ENCODE measurements around the gene ELFN1.

The ELFN1 gene

DNA sequence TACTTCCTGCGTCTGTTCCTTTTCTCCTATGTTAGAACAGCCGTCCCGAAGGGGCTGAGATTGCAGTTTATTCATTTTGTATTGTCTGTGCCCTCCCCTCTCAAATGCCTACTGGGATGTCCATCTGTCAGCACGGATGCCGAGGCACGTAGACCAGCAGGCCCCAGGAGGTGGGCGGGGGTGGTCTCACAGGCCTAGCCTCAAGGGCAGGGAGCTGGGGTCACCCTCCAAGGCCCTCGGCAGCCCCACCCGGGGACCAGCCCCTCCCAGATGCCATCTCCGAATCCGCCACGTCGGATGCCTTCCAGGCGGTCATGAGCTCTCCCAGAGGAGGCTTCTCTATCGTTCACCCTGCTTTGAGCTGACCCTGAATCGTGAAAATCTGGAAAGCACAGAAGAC is 59.7 kb downstream of the ELFN1 start:
- DNase-seq, result no peak

- no peak for DNase-seq
These were observed 62.0 kb downstream of the ELFN1 start for GRCh38 chr7:1732072-1732471.

DNA sequence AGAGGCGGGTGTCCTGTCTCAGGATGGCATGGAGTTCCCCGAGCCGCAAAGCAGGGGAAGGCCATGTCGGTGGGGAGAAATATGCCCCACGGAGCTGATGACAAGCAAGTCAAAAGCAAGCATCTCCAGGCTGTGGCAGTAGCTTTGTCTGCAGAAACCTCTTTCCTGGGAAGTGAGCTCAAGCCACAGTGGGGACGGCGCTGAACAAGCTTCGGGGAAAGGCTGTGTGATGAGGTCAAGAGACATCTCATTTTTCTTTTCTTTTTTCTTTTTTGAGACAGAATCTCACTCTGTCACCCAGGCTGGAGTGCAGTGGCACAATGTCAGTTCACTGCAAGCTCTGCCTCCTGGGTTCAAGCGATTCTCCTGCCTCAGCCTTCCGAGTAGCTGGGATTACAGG is 62.6 kb downstream of the ELFN1 start:
- no peak for DNase-seq

DNA sequence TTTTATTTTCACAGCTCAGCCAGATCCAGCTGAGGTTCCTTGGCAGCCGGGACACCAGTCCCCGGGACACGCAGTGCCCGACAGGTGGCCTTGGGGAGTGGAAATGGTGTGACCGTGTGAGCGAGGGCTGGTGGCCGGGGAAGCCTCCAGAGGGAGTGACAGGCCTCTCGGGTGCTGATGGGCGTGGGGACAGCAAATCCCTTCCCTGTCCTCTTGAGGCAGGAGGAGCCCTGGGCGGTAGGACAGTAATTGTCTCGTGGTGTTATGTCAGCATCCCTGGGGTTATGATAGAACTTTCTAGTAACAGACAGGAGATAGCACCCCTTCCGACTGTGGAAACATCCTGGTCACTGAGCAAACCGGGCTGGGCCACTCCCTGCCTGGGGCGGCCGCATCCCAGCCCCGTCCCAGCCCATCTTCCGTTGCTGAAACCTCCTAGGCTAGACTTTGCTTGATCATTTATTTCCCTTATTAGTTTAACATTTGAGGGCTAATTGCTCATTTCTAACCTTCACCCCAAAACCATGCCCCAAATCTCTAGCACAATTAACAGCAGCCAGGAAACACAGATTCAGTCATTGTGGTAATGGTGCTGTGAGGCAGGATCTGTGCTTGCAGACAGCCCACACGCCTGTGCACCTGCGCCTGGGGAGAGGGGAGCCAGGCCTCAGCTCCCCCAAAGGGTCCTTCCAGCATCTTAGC is 63.3 kb downstream of the ELFN1 start:
- DNase-seq, result no peak

- no peak for DNase-seq
These were observed 64.0 kb downstream of the ELFN1 start for GRCh38 chr7:1733908-1734730.

DNA sequence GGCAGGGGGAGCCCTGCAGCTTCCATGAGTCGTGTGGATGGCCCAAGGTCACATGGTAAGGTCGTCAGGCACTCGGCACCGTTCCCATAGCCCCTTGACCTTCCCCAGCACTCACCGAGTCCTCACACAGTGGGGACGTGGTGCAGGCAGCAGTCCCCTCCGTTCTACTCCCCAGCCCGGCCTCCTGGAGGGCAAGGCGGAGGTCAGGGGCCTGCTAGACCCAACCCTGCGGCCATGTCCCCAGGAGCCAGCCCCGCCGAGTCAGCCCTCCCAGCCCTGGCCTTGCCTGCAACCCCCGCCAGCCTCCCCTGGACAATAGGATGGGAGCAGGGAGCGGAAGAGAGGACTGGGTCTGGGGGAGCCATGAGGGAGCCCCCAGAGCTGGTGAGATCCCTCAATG is 65.2 kb downstream of the ELFN1 start:
- DNase-seq, result no peak

GRCh38 chr7:1735806-1736483 is 65.9 kb downstream of the ELFN1 start:
- DNase-seq, result no peak

DNA sequence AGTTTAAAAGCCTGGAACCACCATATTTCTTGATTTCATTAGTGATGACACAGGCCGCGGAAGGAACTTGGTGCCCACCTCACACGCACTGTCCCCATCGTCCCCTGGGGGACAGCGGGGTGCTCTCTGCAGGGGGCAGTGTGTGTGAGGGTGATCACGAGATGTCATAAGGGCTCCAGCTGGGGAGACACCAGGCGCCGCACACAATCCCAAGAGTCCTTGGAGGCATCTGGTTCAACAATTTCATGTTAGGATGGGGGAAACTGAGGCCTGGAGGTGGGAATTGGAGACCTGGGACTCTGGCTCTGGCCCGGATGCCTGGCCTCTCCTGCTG is 66.4 kb downstream of the ELFN1 start:
- DNase-seq, result no peak

GRCh38 chr7:1736830-1737229 is 66.8 kb downstream of the ELFN1 start:
- DNase-seq, result no peak

DNA sequence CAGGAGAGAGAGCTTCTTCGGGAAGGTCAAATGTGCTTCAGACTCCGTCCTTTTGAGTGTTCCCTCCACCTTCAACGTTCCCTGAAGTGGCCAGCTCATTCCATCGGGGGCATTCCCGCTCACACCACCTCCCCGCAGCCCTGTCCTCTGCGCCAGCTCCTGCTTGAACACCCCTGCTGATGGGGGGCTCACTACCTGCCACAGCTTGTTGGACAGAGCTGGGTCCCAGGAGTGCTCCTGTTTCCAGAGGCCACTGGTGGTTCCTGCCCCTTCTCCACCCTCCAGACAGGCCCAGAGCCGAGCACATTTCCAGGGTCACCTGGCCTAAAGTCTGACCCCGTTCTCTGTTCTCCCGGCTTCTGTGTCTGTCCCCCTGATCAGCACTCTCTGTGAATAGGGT is 67.4 kb downstream of the ELFN1 start:
- DNase-seq, result no peak

DNA sequence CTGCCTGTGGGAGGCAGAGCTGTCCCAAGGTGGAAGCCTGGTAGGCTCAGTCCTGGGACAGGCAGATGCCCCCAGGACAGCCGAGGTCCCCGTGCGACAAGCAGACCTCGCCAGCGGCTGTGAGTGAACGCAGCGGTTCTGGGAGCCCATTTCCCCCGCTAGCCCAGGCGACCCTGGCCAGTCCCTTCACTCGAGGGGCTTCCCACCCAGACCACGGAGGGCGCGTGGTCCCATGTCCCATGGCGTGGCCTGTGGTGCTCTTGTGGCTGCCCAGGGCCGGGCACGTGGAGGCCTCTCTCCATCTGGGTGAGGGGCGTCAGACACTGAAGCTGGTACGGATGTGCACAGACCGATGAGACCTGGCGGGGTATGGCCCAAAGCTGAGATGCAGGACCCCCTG is 67.9 kb downstream of the ELFN1 start:
- DNase-seq, result no peak

- no peak for DNase-seq
These were observed 68.4 kb downstream of the ELFN1 start for GRCh38 chr7:1738511-1738910.

DNA sequence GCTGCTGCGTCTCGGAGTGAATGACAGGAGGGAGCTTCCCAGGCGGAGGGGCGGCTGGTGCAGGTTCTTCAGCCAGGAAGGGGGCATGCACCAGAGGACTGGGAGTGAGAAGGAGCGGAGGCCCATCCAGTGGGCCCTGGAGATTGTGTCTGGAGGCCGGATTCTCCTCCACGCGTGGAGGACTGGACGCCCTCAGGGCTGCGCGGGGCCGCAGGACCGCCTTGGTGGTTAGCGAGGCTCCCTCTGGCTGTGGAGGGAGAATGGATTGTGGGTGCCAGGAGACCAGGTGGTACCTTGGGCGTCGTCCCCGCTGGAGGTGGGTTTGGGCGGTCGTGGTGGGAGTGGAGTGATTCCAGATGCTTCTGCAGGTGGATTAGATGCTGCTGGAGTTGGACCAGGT is 68.9 kb downstream of the ELFN1 start:
- DNase-seq, result no peak

DNA sequence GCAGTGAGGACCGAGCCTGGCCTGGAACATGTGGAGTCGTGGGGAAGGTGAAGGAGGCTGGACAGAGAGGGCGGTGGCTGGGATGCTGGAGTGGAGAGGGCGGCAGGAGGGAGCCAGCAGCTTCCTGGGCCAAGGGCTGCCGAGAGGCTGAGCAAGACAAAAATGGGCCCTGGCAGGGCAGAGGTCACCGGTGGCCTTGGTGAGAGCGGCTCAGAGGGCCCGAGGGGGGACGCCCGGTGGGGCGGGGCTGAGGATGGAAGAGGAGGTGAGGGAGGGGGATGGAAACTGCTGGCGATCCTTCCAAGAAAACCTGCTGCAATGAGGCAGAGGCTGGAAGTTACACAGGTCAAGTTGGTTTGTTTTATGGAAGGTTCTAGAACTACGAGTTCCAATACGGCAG is 69.5 kb downstream of the ELFN1 start:
- DNase-seq, result no peak

DNA sequence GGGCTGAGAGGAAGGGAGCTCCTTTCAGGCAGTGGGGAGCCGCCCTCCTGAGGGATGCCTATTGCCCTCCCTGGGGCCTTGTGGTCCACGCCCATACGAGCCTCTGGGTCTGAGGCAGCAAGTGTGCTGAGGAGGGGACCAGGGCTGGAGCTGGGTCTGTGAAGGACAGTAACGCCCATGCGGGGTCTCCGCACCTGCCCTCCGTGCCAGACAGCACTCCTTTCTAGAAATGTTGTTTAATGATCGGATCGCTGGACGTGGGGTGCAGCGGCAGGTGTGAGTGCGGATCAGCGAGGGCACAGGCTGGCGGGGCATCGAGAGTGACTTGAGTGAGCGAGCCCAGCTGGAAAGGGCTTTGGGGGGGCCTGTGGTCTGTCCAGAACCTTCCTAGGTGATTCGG is 70.1 kb downstream of the ELFN1 start:
- no peak for DNase-seq

DNA sequence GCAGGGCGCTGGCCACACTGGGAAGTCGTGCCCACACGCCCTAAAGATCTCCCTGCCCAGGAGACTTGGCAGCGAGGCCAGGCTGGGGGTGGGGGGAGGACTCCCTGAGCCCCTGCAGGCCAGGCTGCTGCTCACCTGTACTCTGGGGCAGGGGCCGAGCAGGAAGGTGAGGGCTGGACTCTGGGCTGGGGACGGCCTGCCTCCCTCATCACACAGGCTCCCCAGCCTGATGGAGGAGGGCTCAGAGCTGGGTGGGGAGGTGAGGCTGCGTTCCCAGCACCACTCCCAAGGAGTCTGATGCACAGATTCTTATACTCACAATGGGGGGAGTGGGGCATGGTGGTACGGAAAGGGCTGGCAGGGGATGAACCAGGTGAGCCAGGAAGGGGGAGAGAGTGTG is 71.2 kb downstream of the ELFN1 start:
- no peak for DNase-seq

GRCh38 chr7:1741751-1742554 is 71.9 kb downstream of the ELFN1 start:
- no peak for DNase-seq

DNA sequence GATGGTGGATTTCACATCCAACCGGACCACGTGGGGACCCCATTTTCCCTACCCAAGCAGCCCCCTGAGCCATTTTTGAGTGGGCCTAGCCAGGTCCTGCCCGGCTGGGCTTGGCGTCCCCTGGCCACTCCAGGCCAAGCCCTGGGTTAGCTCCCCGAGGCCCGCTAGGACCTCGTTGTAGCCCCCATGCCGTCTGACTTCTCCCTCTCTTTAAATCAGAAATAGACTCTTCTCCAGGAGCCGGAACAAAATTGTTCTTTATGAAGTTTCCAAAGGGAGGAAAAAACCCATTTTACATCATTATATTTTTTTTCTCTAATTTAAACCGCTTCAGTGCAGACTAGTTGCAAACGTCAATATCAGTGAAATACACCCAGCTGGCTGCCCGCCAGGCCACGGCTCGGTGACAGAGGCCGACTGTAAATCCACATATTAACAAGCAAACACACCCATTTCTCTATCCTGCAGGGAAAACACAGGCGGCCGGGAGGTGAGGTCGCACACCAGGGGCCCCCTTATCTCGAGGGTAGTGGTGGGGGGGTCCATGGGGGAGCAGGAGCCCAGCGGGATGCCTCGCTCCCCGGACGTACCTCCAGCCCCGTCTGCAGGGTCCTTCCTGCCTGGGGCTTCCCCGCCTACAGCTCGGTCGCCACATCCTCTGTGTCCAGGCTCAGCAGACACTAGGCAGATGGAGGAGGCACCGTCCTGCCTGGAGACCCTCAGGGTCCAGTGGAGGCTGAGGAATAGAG is 72.7 kb downstream of the ELFN1 start:
- no peak for DNase-seq

DNA sequence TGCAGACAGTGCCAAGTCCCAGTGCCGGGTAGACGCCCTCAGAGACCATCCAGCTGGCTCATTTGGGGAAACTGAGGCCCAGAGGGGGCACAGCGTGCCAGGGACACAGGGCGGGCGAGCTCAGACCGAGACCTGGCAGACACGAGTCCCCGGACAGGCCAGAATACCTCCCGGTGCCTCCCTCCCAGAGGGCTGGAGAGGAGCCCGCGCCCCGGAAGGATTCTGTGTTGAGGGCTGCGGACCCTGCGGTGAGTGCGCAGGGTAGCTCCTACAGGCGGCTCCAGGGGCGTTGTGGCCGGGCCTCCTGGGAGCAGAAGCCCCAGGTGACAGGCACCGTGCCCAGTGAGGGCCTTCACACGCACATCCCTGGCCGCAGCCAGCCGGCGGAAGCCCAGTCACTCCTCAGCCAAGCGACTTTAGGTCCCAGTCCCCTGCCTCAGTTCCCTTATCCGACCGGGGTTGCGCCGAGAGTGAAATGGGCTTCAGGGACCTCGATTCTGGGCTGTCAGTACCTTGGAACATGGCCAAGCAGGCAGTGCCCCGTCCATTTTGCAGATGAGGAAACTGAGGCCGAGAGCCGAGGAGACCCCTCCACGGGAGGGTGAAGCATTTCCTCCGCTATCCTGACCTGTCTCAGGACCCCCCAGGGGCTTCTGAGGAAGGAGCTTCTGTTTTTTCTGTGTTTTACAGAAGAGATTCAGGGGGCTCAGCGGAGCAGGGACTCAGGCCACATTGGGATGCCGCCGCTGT is 73.6 kb downstream of the ELFN1 start:
- DNase-seq, result no peak

DNA sequence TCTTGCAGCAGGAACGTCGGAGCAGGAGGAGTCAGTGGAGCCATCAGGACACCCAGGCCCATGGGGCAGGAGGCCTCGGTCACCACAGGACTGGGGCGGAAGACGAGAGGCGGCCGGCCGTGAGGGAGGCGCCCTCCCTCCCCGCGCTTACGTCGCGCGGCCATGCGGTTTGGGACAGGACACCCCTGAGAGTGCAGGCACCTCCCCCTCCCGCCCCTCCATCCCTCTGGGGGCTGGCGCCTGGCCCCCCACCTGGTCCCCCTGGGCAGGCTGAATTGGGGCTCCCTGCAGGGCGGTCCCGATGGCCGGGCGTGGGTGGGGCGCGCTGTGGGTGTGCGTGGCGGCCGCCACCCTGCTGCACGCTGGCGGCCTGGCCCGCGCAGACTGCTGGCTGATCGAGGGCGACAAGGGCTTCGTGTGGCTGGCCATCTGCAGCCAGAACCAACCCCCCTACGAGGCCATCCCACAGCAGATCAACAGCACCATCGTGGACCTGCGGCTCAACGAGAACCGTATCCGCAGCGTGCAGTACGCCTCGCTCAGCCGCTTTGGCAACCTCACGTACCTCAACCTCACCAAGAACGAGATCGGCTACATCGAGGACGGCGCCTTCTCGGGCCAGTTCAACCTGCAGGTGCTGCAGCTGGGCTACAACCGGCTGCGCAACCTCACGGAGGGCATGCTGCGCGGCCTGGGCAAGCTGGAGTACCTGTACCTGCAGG is 74.4 kb downstream of the ELFN1 start:
- DNase-seq, result no peak

- DNase-seq, result no peak
These were observed 75.0 kb downstream of the ELFN1 start for GRCh38 chr7:1745018-1745532.
